Activated CD4-positive, alpha-beta T cell treated with anti-CD3 and anti-CD28 coated beads for 36 hours (primary cell): ENCODE data around the gene ORC2. TPM values are rescaled to one million over a fixed set of nuclear protein-coding genes. Genes with fewer than 3 reads are reported as not detected.
"Not testable (repeated sequence)": the region's sequence is repeated elsewhere in the genome, so short reads cannot be mapped to it uniquely, and the experiment has no call there.

Experiments used
- ATAC-seq: fragments of 200-7000 bp; cut with Tn5 transposase; one replicate; pipeline ENCODE4 v1.10.0; 2021; ENCODE audit warnings: mild to moderate bottlenecking, moderate library complexity
- CTCF ChIA-PET: fragments of 350-600 bp; sonication (Branson Sonifier 250); formaldehyde crosslinking; loops from one replicate; lab custom pipeline; 2021; ENCODE audit warnings: antibody characterized with exemption; lab: Charles Lee
- POLR2A ChIA-PET: fragments of 350-600 bp; sonication (Branson Sonifier 250); formaldehyde crosslinking; loops from one replicate; lab custom pipeline; 2021; ENCODE audit warnings: antibody characterized with exemption, inconsistent platforms; lab: Charles Lee
- DNase-seq: peaks from one replicate; pipeline ENCODE4 v3.0.0-alpha.2; 2020
- H3K27ac Mint-ChIP-seq: one replicate; pipeline ENCODE4 v1.8.0; 2021; ENCODE audit warnings: mixed read lengths
- H3K27me3 Mint-ChIP-seq: one replicate; pipeline ENCODE4 v1.8.0; 2021; ENCODE audit warnings: mixed read lengths
- H3K36me3 Mint-ChIP-seq: one replicate; pipeline ENCODE4 v1.8.0; 2021; ENCODE audit warnings: low read depth, mixed read lengths
- H3K4me1 Mint-ChIP-seq: one replicate; pipeline ENCODE4 v1.8.0; 2021; ENCODE audit warnings: mixed read lengths
- H3K4me3 Mint-ChIP-seq: one replicate; pipeline ENCODE4 v1.8.0; 2021; ENCODE audit warnings: mild to moderate bottlenecking, moderate library complexity, mixed read lengths
- H3K9me3 Mint-ChIP-seq: one replicate; pipeline ENCODE4 v1.8.0; 2021; ENCODE audit warnings: low read depth, mixed read lengths
- intact Hi-C, 2 experiments: fragments of 100-400 bp; cut with DNase I in 1 of 2; cut with micrococcal nuclease in 1 of 2; formaldehyde crosslinking; loops; one replicate each; pipeline versions ENCODE4 v1.14.2 to v1.15.1; 2022 to 2024; cut with DNase I, micrococcal nuclease
- total RNA-seq, 2 experiments: library from RNA; stranded (reverse); gene quantifications; one replicate each; pipeline ENCODE4 v1.2.3, GENCODE V29; 2021

The ORC2 gene
- total RNA-seq, 2 experiments from 2014 or later = 68.5 to 80.5 TPM

DNA sequence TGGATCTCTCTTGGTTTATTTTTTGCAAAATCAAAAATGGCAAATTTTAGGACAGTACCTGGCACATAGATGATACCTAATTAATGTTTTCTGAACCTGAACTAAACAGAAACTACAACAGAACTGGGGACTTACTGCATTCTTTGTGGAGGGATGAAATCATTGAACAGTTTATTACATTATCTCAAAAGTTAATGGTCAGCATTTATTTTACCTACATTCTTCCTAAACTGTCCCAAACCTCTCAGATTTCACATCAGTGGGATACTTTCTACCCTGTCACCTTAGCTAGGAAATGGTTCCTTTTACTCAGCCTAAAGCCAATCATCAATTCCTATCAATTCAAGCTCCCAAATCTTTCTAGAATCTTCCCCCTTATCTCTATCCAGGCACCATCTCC, 64.0 kb downstream of the ORC2 start:
- no peak for ATAC-seq
- POLR2A ChIA-PET = no interaction called here
- CTCF ChIA-PET = interaction anchor here (0.8 to 4.3 kb wide), 3 partner anchors 10 to 333 kb away, joined by 5 to 25 read pairs (median 5); partner anchors contain the start of genes NIF3L1 and PPIL3
- peaks cover 50% of the 10 kb centered on the region for H3K36me3 Mint-ChIP-seq
- intact Hi-C loops = no loop called here
- H3K27ac Mint-ChIP-seq = peak overlapping the region; percentile 40
- no peak overlapping the region for H3K4me3 Mint-ChIP-seq
- DNase-seq = no peak
- peaks cover 2% of the 10 kb centered on the region for H3K4me1 Mint-ChIP-seq
- no peaks in the 10 kb centered on the region for H3K9me3 Mint-ChIP-seq
- H3K27me3 Mint-ChIP-seq = no peaks in the 10 kb centered on the region

DNA sequence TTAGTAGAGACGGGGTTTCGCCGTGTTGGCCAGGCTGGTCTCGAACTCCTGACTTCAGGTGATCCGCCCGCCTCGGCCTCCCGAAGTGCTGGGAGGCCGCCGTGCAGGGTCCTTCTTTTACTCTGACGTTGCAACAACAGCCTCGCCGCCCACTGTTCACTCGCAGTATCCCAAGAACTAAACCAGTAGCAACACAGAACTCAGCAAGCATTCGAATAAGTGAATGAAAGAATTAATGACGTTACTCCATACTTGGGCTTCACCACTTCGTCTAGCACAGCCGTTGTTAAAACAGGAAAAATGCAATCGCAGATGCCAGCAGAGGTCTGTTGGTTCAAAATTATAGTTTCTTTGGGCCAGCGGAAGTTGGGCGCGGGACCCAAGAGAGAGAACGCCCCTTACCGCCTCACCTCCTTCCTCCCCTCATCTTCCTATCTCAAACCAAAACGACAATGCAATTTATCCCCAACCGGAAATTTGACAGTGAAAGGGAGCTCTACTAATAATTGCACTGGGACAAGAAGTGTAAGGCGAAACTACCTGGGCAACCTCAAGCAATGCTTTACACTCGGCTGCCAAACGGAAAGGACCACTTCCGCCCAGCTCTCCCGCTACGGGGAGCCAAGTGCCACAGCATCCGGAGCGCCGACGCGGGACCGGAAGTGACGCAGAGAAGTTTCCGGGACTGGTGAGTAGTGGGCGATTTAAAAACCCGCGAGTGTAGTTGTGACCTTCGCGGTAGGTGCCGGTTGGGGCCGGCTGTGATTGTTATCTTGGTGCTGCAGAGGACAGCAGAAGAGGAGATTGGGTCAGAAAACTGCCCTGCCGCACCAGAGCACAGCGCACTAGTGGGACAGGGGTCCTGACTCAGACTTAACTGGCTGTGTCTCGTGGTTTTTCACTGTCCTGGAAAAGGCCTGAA, 74.5 kb downstream of the ORC2 start, which contains the start of the genes NIF3L1 and PPIL3:
NIF3L1 (plus strand) TSS at position 668 of the 922 bp plus-strand sequence. CDS start 2,573 bp downstream, outside the sequence.
PPIL3 (minus strand) TSS at position 374 of the 922 bp plus-strand sequence. CDS start 1,462 bp downstream, outside the sequence.
- Mint-ChIP-seq H3K27ac (peak within 1 kb of the TSS; percentile 100), H3K4me3 (peak within 1 kb of the TSS; percentile 98), H3K4me1 (peaks cover 46% of the 10 kb centered on the region), H3K27me3 (no peaks in the 10 kb centered on the region), H3K36me3 (peaks cover 36% of the 10 kb centered on the region), H3K9me3 (no peaks in the 10 kb centered on the region)
- ATAC-seq (peak; percentile 83), DNase-seq (peak; percentile 99)
- ChIA-PET POLR2A (interaction anchor here (0.6 to 2.1 kb wide), 20 partner anchors 22 to 563 kb away, joined by 3 to 49 read pairs (median 4); partner anchors contain the start of genes CLK1, ORC2, STRADB and TRAK2), CTCF (interaction anchor here (0.6 to 2.8 kb wide), 13 partner anchors 9 to 978 kb away, joined by 3 to 14 read pairs (median 5); partner anchors contain the start of gene CLK1)
- intact Hi-C loops = loop anchor here (1.0 to 2.0 kb wide), 12 partner anchors 25 to 1376 kb away; partner anchors contain the start of genes BZW1 (in 2 of the 2), CLK1 (in 2 of the 2), HYCC2 (in 2 of the 2) and ORC2 (in 2 of the 2)

DNA sequence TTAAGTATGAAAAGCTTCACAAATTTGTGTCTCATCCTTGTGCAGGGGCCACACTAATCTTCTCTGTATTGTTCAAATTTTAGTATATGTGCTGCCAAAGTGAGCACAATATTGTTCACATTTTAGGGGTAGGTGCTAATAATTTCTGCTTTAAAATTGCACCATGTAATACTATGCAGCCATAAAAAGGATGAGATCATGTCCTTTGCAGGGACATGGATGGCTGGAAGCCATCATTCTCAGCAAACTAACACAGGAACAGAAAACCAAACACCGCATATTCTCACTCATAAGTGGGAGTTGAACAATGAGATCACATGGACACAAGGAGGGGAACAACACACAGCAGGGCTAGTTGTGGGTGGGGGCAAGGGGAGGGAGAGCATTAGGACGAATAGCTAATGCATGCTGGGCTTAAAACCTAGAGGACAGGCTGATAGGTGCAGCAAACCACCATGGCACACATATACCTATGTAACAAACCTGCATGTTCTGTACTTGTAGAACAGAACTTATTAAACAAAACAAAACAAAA, 81.7 kb downstream of the ORC2 start:
- intact Hi-C loops, H3K9me3 Mint-ChIP-seq, CTCF ChIA-PET, DNase-seq, H3K27me3 Mint-ChIP-seq, H3K4me3 Mint-ChIP-seq, POLR2A ChIA-PET, H3K27ac Mint-ChIP-seq, ATAC-seq: not testable (repeated sequence)
- Mint-ChIP-seq H3K36me3 (peaks cover 50% of the 10 kb centered on the region), H3K4me1 (peaks cover 14% of the 10 kb centered on the region)

GRCh38 chr2:200878289-200878880, 85.1 kb downstream of the ORC2 start:
- no peaks in the 10 kb centered on the region for H3K27me3 Mint-ChIP-seq
- no peak overlapping the region for H3K27ac Mint-ChIP-seq
- POLR2A ChIA-PET = interaction anchor here (0.6 to 0.7 kb wide), 2 partner anchors 14 to 31 kb away, joined by 3 to 4 read pairs; partner anchors contain the start of gene CLK1
- CTCF ChIA-PET = interaction anchor here (0.7 to 1.3 kb wide), 4 partner anchors 9 to 281 kb away, joined by 3 to 6 read pairs (median 3); no protein-coding TSS in a partner anchor
- H3K9me3 Mint-ChIP-seq = no peaks in the 10 kb centered on the region
- H3K4me1 Mint-ChIP-seq = peaks cover 7% of the 10 kb centered on the region
- DNase-seq = no peak
- ATAC-seq = no peak
- peaks cover 54% of the 10 kb centered on the region for H3K36me3 Mint-ChIP-seq
- H3K4me3 Mint-ChIP-seq = no peak overlapping the region
- intact Hi-C loops = no loop called here

- no peak overlapping the region for H3K27ac Mint-ChIP-seq
- no peaks in the 10 kb centered on the region for H3K27me3 Mint-ChIP-seq
- ATAC-seq (no peak), DNase-seq (no peak)
- peaks cover 7% of the 10 kb centered on the region for H3K4me1 Mint-ChIP-seq
- intact Hi-C loops = no loop called here
- ChIA-PET CTCF (interaction anchor here (0.9 to 1.3 kb wide), 2 partner anchors 9 to 282 kb away, joined by 3 to 6 read pairs; no protein-coding TSS in a partner anchor), POLR2A (interaction anchor here (0.6 to 0.7 kb wide), 2 partner anchors 13 to 32 kb away, joined by 3 to 4 read pairs; partner anchors contain the start of gene CLK1)
- H3K9me3 Mint-ChIP-seq = no peaks in the 10 kb centered on the region
- H3K4me3 Mint-ChIP-seq = no peak overlapping the region
- H3K36me3 Mint-ChIP-seq = peaks cover 52% of the 10 kb centered on the region
These were observed 86.0 kb downstream of the ORC2 start for GRCh38 chr2:200877443-200877842.

- no peak overlapping the region for H3K27ac Mint-ChIP-seq
- no peak for ATAC-seq
- DNase-seq = no peak
- no peaks in the 10 kb centered on the region for H3K27me3 Mint-ChIP-seq
- POLR2A ChIA-PET = no interaction called here
- no peaks in the 10 kb centered on the region for H3K9me3 Mint-ChIP-seq
- peaks cover 4% of the 10 kb centered on the region for H3K4me1 Mint-ChIP-seq
- H3K4me3 Mint-ChIP-seq = no peak overlapping the region
- CTCF ChIA-PET = interaction anchor here (0.6 kb wide), 1 partner anchor 56 kb away, joined by 4 read pairs; no protein-coding TSS in a partner anchor
- intact Hi-C loops = no loop called here
- peaks cover 33% of the 10 kb centered on the region for H3K36me3 Mint-ChIP-seq
These were observed 89.9 kb downstream of the ORC2 start for GRCh38 chr2:200873560-200873959.

GRCh38 chr2:200871151-200871550, 92.3 kb downstream of the ORC2 start:
- POLR2A ChIA-PET = no interaction called here

GRCh38 chr2:200869014-200869413, 94.4 kb downstream of the ORC2 start:
- Mint-ChIP-seq H3K4me1 (peaks cover 10% of the 10 kb centered on the region), H3K27me3 (no peaks in the 10 kb centered on the region), H3K4me3 (no peak overlapping the region), H3K9me3 (no peaks in the 10 kb centered on the region), H3K27ac (no peak overlapping the region), H3K36me3 (peaks cover 25% of the 10 kb centered on the region)
- DNase-seq (no peak), ATAC-seq (no peak)
- intact Hi-C loops = loop anchor here in 1 of 2 experiments (10.0 kb wide), 1 partner anchor 914 kb away; the partner anchor contains the start of genes MAIP1 and TYW5
- CTCF ChIA-PET = interaction anchor here (0.6 to 2.2 kb wide), 4 partner anchors 9 to 669 kb away, joined by 3 to 6 read pairs (median 4); no protein-coding TSS in a partner anchor
- POLR2A ChIA-PET = interaction anchor here (0.6 kb wide), 1 partner anchor 263 kb away, joined by 3 read pairs; no protein-coding TSS in a partner anchor

More at GRCh38 chr2:200871151-200871550, 92.3 kb downstream of the ORC2 start:
- intact Hi-C loops = no loop called here
- H3K4me1 Mint-ChIP-seq = peaks cover 4% of the 10 kb centered on the region
- peaks cover 33% of the 10 kb centered on the region for H3K36me3 Mint-ChIP-seq
- H3K27me3 Mint-ChIP-seq = no peaks in the 10 kb centered on the region
- CTCF ChIA-PET = no interaction called here
- no peak for DNase-seq
- H3K27ac Mint-ChIP-seq = peak overlapping the region; percentile 42
- no peaks in the 10 kb centered on the region for H3K9me3 Mint-ChIP-seq
- H3K4me3 Mint-ChIP-seq = no peak overlapping the region
- ATAC-seq = no peak

GRCh38 chr2:200864176-200865034, 99.1 kb downstream of the ORC2 start, which contains the start of gene CLK1:
TSS of gene CLK1 (minus strand) at chr2:200864658. CDS start at chr2:200861862, 2,796 bp downstream.
- Mint-ChIP-seq H3K36me3 (peaks cover 53% of the 10 kb centered on the region), H3K4me1 (peaks cover 26% of the 10 kb centered on the region), H3K27me3 (no peaks in the 10 kb centered on the region), H3K27ac (peak within 1 kb of the TSS; percentile 99), H3K4me3 (peak within 1 kb of the TSS; percentile 87), H3K9me3 (no peaks in the 10 kb centered on the region)
- ChIA-PET POLR2A (interaction anchor here (0.5 to 3.0 kb wide), 20 partner anchors 13 to 397 kb away, joined by 3 to 49 read pairs (median 4); partner anchors contain the start of genes NIF3L1, PPIL3 and SGO2), CTCF (interaction anchor here (0.5 to 2.0 kb wide), 13 partner anchors 17 to 338 kb away, joined by 3 to 11 read pairs (median 3); partner anchors contain the start of genes CASP10, NIF3L1, PPIL3 and SGO2)
- DNase-seq (peak; percentile 98), ATAC-seq (peak; percentile 77)
- intact Hi-C loops = loop anchor here (1.0 to 10.0 kb wide), 11 partner anchors 25 to 1403 kb away; partner anchors contain the start of genes BZW1 (in 2 of the 2), NIF3L1 (in 2 of the 2), PPIL3 (in 2 of the 2) and CASP10 (in 1 of the 2)
